Measurements from ENCODE around the gene ASH1L. TPM values are rescaled to one million over a fixed set of nuclear protein-coding genes. Genes with fewer than 3 reads are reported as not detected.

The ASH1L gene
- total and polyA plus RNA-seq, 2 experiments from 2014 or later = 14.5 to 30.6 TPM

DNA sequence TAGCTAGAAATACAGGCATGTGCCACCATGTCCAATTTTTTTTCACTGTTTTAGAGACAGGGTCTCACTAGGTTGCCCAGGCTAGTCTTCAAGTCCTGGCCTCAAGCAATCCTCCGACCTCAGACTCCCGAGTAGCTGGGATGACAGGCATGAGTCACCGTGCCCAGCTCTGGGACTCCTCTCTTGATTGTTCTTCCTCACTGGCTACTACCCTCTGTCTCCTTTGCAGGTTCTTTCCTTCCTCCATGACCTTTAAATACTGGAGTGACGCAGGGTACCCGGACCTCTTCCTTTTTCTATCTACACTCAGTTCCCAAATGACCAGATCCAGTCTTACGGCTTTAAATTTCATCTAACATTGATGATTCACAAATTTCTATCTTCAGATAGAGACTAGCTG lies 34.9 kb downstream of the ASH1L start:
- Histone ChIP-seq H3K27me3 (no peaks in the 10 kb centered on the region), H3K79me2 (peaks cover 100% of the 10 kb centered on the region), H3K9me3 (ENCODE audit: low read depth) (no peaks in the 10 kb centered on the region), H3K4me1 (ENCODE audit: insufficient read depth) (no peaks in the 10 kb centered on the region), H3K27ac (no peak overlapping the region), H3K9me2 (replicated peaks; ENCODE audit: insufficient read depth) (no peaks in the 10 kb centered on the region), H3K36me3 (replicated peaks; ENCODE audit: insufficient read depth, low read depth) (no peaks in the 10 kb centered on the region), H3K4me3 (no peak overlapping the region), H2AFZ (no peak overlapping the region), H3K4me2 (no peak overlapping the region), H4K20me1 (ENCODE audit: insufficient read depth, poor library complexity, severe bottlenecking) (peaks cover 70% of the 10 kb centered on the region)
- TF ChIP-seq EZH2phosphoT487 (IDR thresholded peaks at IDR 0.05; ENCODE audit: low read depth, severe bottlenecking, unreplicated experiment) (no peak), EZH2 (IDR thresholded peaks at IDR 0.05; ENCODE audit: borderline replicate concordance) (no peak)
- TF ChIP-seq, protein P1, sequence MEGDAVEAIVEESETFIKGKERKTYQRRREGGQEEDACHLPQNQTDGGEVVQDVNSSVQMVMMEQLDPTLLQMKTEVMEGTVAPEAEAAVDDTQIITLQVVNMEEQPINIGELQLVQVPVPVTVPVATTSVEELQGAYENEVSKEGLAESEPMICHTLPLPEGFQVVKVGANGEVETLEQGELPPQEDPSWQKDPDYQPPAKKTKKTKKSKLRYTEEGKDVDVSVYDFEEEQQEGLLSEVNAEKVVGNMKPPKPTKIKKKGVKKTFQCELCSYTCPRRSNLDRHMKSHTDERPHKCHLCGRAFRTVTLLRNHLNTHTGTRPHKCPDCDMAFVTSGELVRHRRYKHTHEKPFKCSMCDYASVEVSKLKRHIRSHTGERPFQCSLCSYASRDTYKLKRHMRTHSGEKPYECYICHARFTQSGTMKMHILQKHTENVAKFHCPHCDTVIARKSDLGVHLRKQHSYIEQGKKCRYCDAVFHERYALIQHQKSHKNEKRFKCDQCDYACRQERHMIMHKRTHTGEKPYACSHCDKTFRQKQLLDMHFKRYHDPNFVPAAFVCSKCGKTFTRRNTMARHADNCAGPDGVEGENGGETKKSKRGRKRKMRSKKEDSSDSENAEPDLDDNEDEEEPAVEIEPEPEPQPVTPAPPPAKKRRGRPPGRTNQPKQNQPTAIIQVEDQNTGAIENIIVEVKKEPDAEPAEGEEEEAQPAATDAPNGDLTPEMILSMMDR (IDR thresholded peaks at IDR 0.05; ENCODE audit: poor library complexity) = no peak
- no peak for DNase-seq (ENCODE audit: low spot score)
- WGBS (ENCODE audit: low lambda C conversion rate, missing lambda C conversion rate) = 93% methylated on average over 6 of the region's 6 CpGs

DNA sequence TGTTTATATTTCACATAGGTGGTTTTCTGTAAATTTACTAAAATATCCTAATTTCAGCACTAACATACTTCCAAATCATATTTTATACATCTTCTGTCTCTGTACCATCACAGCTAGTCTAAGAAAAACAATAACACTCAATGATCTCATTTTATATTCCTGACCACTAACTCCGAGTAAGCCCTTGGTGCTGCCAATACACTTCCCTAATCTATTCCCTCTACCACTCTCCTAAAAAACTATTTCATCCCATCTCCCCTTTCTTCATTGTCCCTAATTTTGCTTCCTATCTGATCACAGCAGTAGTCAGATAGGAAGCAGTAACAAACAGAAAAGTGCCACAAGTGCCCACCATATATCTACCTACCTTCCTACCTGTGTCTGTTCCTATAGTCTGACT lies 36.2 kb downstream of the ASH1L start:
- H3K4me1 ChIP-seq (ENCODE audit: insufficient read depth) = no peaks in the 10 kb centered on the region
- no peak overlapping the region for H3K4me2 ChIP-seq
- no peaks in the 10 kb centered on the region for H3K36me3 ChIP-seq (replicated peaks; ENCODE audit: insufficient read depth, low read depth)
- TF ChIP-seq EZH2phosphoT487 (IDR thresholded peaks at IDR 0.05; ENCODE audit: low read depth, severe bottlenecking, unreplicated experiment) = no peak
- TF ChIP-seq EZH2 (IDR thresholded peaks at IDR 0.05; ENCODE audit: borderline replicate concordance) = no peak
- TF ChIP-seq, protein P1 (IDR thresholded peaks at IDR 0.05; ENCODE audit: poor library complexity) = no peak
- 100% methylated on average over 1 of the region's 1 CpG for WGBS (ENCODE audit: low lambda C conversion rate, missing lambda C conversion rate)
- H3K27me3 ChIP-seq = no peaks in the 10 kb centered on the region
- peaks cover 74% of the 10 kb centered on the region for H4K20me1 ChIP-seq (ENCODE audit: insufficient read depth, poor library complexity, severe bottlenecking)
- H3K79me2 ChIP-seq = peaks cover 100% of the 10 kb centered on the region
- no peak for DNase-seq (ENCODE audit: low spot score)
- no peaks in the 10 kb centered on the region for H3K9me3 ChIP-seq (ENCODE audit: low read depth)
- no peak overlapping the region for H3K27ac ChIP-seq
- H3K9me2 ChIP-seq (replicated peaks; ENCODE audit: insufficient read depth) = no peaks in the 10 kb centered on the region
- no peak overlapping the region for H3K4me3 ChIP-seq
- no peak overlapping the region for H2AFZ ChIP-seq

DNA sequence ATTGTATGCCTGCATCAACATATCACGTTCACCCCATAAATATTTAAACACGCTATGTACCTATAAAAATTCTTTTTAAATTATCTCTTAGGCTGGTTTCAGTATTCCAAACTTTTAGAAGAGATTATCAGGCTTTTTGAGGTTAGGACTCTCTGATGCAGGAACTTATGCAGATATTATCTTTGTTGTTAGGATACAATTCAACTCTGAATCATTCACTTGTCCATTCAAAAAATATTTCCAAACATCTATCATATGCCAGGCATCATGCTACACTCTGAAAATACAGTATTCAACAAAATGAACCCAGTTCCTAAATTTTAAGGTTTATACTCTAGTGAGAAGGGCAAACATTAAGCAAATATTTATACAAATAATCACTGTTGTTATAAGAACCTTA lies 40.5 kb downstream of the ASH1L start:
- Histone ChIP-seq H3K4me3 (no peak overlapping the region), H3K27me3 (no peaks in the 10 kb centered on the region), H3K9me2 (replicated peaks; ENCODE audit: insufficient read depth) (no peaks in the 10 kb centered on the region), H3K79me2 (peaks cover 97% of the 10 kb centered on the region), H3K4me2 (no peak overlapping the region), H3K9me3 (ENCODE audit: low read depth) (no peaks in the 10 kb centered on the region), H2AFZ (no peak overlapping the region), H3K36me3 (replicated peaks; ENCODE audit: insufficient read depth, low read depth) (no peaks in the 10 kb centered on the region), H3K27ac (no peak overlapping the region), H4K20me1 (ENCODE audit: insufficient read depth, poor library complexity, severe bottlenecking) (peaks cover 52% of the 10 kb centered on the region), H3K4me1 (ENCODE audit: insufficient read depth) (no peaks in the 10 kb centered on the region)
- TF ChIP-seq, protein P1 (IDR thresholded peaks at IDR 0.05; ENCODE audit: poor library complexity) = no peak
- TF ChIP-seq EZH2phosphoT487 (IDR thresholded peaks at IDR 0.05; ENCODE audit: low read depth, severe bottlenecking, unreplicated experiment) = no peak
- TF ChIP-seq EZH2 (IDR thresholded peaks at IDR 0.05; ENCODE audit: borderline replicate concordance) = no peak
- 72% methylated on average over 2 of the region's 2 CpGs for WGBS (ENCODE audit: low lambda C conversion rate, missing lambda C conversion rate)
- no peak for DNase-seq (ENCODE audit: low spot score)

DNA sequence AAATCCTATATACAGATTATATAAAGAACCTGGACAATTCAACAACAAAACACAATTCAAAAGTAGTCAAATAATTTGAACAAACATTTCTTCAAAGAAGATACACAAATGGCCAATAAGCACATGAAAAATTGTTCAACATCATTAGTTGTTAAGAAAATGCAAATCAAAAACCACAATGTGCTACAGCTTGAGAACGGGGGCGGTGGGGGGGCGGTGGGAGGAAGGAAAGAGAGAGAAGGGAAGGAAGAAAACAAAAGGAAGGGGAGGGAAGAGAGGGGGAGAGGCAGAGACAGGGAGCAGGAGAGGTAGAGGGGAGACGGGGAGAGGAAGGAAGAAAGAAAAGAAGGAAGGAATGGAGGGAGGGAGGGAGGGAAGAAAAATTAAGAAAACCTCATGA lies 44.1 kb downstream of the ASH1L start:
- Histone ChIP-seq H3K9me3 (ENCODE audit: low read depth) (no peaks in the 10 kb centered on the region), H3K4me3 (no peak overlapping the region), H4K20me1 (ENCODE audit: insufficient read depth, poor library complexity, severe bottlenecking) (peaks cover 53% of the 10 kb centered on the region), H2AFZ (no peak overlapping the region), H3K4me2 (no peak overlapping the region), H3K4me1 (ENCODE audit: insufficient read depth) (no peaks in the 10 kb centered on the region), H3K79me2 (peaks cover 97% of the 10 kb centered on the region), H3K27me3 (no peaks in the 10 kb centered on the region), H3K36me3 (replicated peaks; ENCODE audit: insufficient read depth, low read depth) (no peaks in the 10 kb centered on the region), H3K27ac (no peak overlapping the region), H3K9me2 (replicated peaks; ENCODE audit: insufficient read depth) (no peaks in the 10 kb centered on the region)
- 100% methylated on average over 3 of the region's 4 CpGs for WGBS (ENCODE audit: low lambda C conversion rate, missing lambda C conversion rate)
- DNase-seq (ENCODE audit: low spot score) = no peak
- TF ChIP-seq, protein P1 (IDR thresholded peaks at IDR 0.05; ENCODE audit: poor library complexity) = no peak
- no peak for TF ChIP-seq EZH2 (IDR thresholded peaks at IDR 0.05; ENCODE audit: borderline replicate concordance)
- no peak for TF ChIP-seq EZH2phosphoT487 (IDR thresholded peaks at IDR 0.05; ENCODE audit: low read depth, severe bottlenecking, unreplicated experiment)

Measured in hepatocyte (in vitro differentiated cells).